Fibroblast of lung (primary cell): ENCODE data around the gene BIN1.

Experiments
- CTCF ChIP-seq, 2 donors: IDR thresholded peaks in 1 of 2; conservative IDR thresholded peaks in 1 of 2; 1 replicate in 1 of 2; 2 replicates in 1 of 2; pipeline ENCODE4 v1.5.1; 2011 to 2012; ENCODE audit warnings: low read length in 2 of 2, control low read depth in 1 of 2, inconsistent platforms in 1 of 2, low read depth in 1 of 2, mild to moderate bottlenecking in 1 of 2
- EZH2 ChIP-seq: IDR thresholded peaks from 2 replicates; pipeline ENCODE4 v1.5.1; 2012; ENCODE audit warnings: low read length, control low read depth, mild to moderate bottlenecking; ENCODE audit errors: missing control alignments

GRCh38 chr2:127072970-127073369, 34.0 kb downstream of the BIN1 start:
- no peak for TF ChIP-seq CTCF (conservative IDR thresholded peaks at IDR 0.05 in 1 of 2, IDR thresholded peaks at IDR 0.05 in 1 of 2; ENCODE audit: low read depth in 1 of 2, low read length in 2 of 2)
- TF ChIP-seq EZH2: no peak
